ENCODE data around the gene TMEM117.

The TMEM117 gene

DNA sequence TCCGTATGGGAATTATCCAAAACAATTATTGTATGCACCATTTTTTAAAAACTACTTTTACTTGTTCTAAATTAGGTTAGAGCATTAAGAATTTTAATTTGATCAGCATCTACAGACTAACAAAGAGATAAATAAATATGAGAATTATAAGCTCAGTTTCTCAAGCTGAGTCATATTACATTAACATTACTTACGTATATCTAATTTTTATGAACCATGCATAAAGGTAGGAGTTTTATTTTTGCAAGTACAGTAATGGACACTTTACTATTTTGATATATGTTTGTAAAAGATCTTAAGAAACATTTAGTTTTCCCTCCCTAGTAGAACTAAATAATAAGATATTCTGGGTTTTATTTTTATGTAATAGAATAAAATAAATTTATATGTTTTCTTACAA lies 410.1 kb downstream of the TMEM117 start:
- no CpG with 5 or more reads among the region's 2 CpGs for WGBS, 2 donors (ENCODE audit: extremely low coverage in 2 of 2, insufficient read length in 2 of 2, insufficient replicate concordance in 1 of 2)
- H3K4me3 ChIP-seq (ENCODE audit: low read length in 2 of 2): no peak overlapping the region
- DNase-seq (ENCODE audit: low spot score): no peak
- H2AK5ac ChIP-seq (ENCODE audit: low read depth, low read length): no peak overlapping the region
- H3K18ac ChIP-seq (ENCODE audit: low read length): no peak overlapping the region
- no peaks in the 10 kb centered on the region for H3K79me1 ChIP-seq (ENCODE audit: low read depth, low read length)
- no peak overlapping the region for H2BK120ac ChIP-seq (ENCODE audit: low read depth, low read length)
- no peak overlapping the region for H3K14ac ChIP-seq (ENCODE audit: low read length)
- no peak overlapping the region for H3K4ac ChIP-seq (ENCODE audit: low read length)
- H3K9ac ChIP-seq (ENCODE audit: low read depth, low read length, poor library complexity): no peak overlapping the region
- no peak overlapping the region for H3K4me2 ChIP-seq (ENCODE audit: insufficient read depth, low read length, poor library complexity, severe bottlenecking)
- H3K23ac ChIP-seq (ENCODE audit: low read depth, low read length, poor library complexity): no peak overlapping the region
- H3K27ac ChIP-seq (replicated peaks; ENCODE audit: low read length): no peak overlapping the region
- H2BK15ac ChIP-seq (ENCODE audit: low read length): no peak overlapping the region
- peaks cover 0 to 3% of the 10 kb centered on the region in 2 donors for H3K4me1 ChIP-seq (ENCODE audit: control insufficient read depth in 2 of 2, insufficient read depth in 1 of 2, low read depth in 1 of 2, low read length in 2 of 2)
- peaks cover 0 to 2% of the 10 kb centered on the region in 2 donors for H3K9me3 ChIP-seq (replicated peaks in 1 of 2; ENCODE audit: control insufficient read depth in 2 of 2, insufficient read depth in 1 of 2, low read depth in 1 of 2, low read length in 2 of 2)
- H4K8ac ChIP-seq (ENCODE audit: low read depth, low read length): no peak overlapping the region
- no peak overlapping the region for H2BK5ac ChIP-seq (ENCODE audit: low read length)
- H2BK12ac ChIP-seq (ENCODE audit: low read length): no peak overlapping the region
- no peaks in the 10 kb centered on the region for H3K36me3 ChIP-seq (replicated peaks in 1 of 2; ENCODE audit: control insufficient read depth in 2 of 2, insufficient read depth in 2 of 2, low read length in 2 of 2)
- no peak overlapping the region for H4K91ac ChIP-seq (ENCODE audit: low read depth, low read length, poor library complexity)
- H3K27me3 ChIP-seq (ENCODE audit: control insufficient read depth in 3 of 3, insufficient read depth in 3 of 3, low read depth in 1 of 3, low read length in 3 of 3): no peaks in the 10 kb centered on the region
- no peak overlapping the region for H2AFZ ChIP-seq (ENCODE audit: low read length)

DNA sequence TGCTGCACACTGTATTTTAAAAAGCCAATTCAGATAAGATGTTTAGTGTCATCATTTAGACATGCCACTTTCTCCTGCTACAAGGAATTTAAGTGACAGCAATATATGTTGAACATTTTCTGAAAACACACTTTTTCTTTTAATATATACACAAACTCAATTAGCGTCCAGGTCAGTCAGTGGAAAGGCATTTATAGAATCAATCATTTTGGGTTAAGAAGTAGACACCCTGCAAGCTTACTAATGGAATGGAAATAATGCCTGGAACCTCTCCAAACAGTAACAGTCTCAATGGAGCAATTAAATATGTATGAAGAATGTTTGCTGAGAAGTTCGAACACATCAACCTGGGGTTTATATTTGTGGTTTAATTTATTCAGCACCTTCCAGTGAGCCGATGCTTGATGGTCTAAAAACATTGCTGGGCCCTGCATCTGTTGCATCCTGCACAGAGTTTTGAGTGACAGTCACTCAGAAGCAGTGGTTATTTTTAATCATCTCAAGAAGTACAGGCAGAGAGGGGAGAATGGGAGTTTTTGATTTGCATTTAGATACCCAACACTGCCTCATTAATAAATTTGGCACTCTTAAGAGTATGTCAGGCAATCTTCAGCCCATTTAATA lies 410.7 kb downstream of the TMEM117 start:
- Histone ChIP-seq H3K4me3 (ENCODE audit: low read length in 2 of 2) (no peak overlapping the region), H4K8ac (ENCODE audit: low read depth, low read length) (no peak overlapping the region), H3K9ac (ENCODE audit: low read depth, low read length, poor library complexity) (no peak overlapping the region), H2AK5ac (ENCODE audit: low read depth, low read length) (no peak overlapping the region), H2AFZ (ENCODE audit: low read length) (no peak overlapping the region), H3K18ac (ENCODE audit: low read length) (no peak overlapping the region), H2BK5ac (ENCODE audit: low read length) (no peak overlapping the region), H3K4me1 (ENCODE audit: control insufficient read depth in 2 of 2, insufficient read depth in 1 of 2, low read depth in 1 of 2, low read length in 2 of 2) (peaks cover 0 to 3% of the 10 kb centered on the region in 2 donors), H3K14ac (ENCODE audit: low read length) (no peak overlapping the region), H2BK12ac (ENCODE audit: low read length) (no peak overlapping the region), H3K23ac (ENCODE audit: low read depth, low read length, poor library complexity) (no peak overlapping the region), H3K9me3 (replicated peaks in 1 of 2; ENCODE audit: control insufficient read depth in 2 of 2, insufficient read depth in 1 of 2, low read depth in 1 of 2, low read length in 2 of 2) (peaks cover 0 to 2% of the 10 kb centered on the region in 2 donors), H3K36me3 (replicated peaks in 1 of 2; ENCODE audit: control insufficient read depth in 2 of 2, insufficient read depth in 2 of 2, low read length in 2 of 2) (no peaks in the 10 kb centered on the region), H3K4ac (ENCODE audit: low read length) (no peak overlapping the region), H3K27ac (replicated peaks; ENCODE audit: low read length) (no peak overlapping the region), H3K79me1 (ENCODE audit: low read depth, low read length) (no peaks in the 10 kb centered on the region), H2BK120ac (ENCODE audit: low read depth, low read length) (no peak overlapping the region), H3K27me3 (ENCODE audit: control insufficient read depth in 3 of 3, insufficient read depth in 3 of 3, low read depth in 1 of 3, low read length in 3 of 3) (no peaks in the 10 kb centered on the region), H3K4me2 (ENCODE audit: insufficient read depth, low read length, poor library complexity, severe bottlenecking) (no peak overlapping the region), H2BK15ac (ENCODE audit: low read length) (no peak overlapping the region), H4K91ac (ENCODE audit: low read depth, low read length, poor library complexity) (no peak overlapping the region)
- WGBS, 2 donors (ENCODE audit: extremely low coverage in 2 of 2, insufficient read length in 2 of 2, insufficient replicate concordance in 1 of 2): no CpG with 5 or more reads among the region's 3 CpGs
- DNase-seq (ENCODE audit: low spot score): no peak

DNA sequence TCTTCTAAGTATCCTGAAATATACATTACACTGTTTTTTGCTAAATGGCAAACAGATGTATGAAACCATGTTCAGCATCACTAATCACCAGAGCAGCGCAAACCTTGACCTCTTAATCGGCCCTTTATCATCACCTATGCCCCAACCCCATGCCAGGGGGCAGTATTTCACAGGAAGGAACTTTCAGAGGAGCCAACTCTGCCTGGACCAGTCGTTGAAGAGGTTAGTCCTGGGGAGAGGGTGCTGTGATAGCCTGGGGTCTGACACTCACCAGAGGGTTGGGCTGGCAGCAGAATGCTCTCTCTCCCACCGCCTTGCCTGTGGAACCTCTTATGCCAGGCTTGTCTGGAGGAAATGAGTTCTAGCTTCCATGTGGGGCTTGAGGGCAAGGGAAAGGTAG lies 411.7 kb downstream of the TMEM117 start:
- H3K4me1 ChIP-seq (ENCODE audit: control insufficient read depth in 2 of 2, insufficient read depth in 1 of 2, low read depth in 1 of 2, low read length in 2 of 2): peaks cover 0 to 3% of the 10 kb centered on the region in 2 donors
- no peak overlapping the region for H2AK5ac ChIP-seq (ENCODE audit: low read depth, low read length)
- no peak for DNase-seq (ENCODE audit: low spot score)
- no CpG with 5 or more reads among the region's 4 CpGs for WGBS, 2 donors (ENCODE audit: extremely low coverage in 2 of 2, insufficient read length in 2 of 2, insufficient replicate concordance in 1 of 2)
- no peak overlapping the region for H2BK15ac ChIP-seq (ENCODE audit: low read length)
- peak overlapping the region; percentile 23 for H3K23ac ChIP-seq (ENCODE audit: low read depth, low read length, poor library complexity)
- H2AFZ ChIP-seq (ENCODE audit: low read length): no peak overlapping the region
- no peak overlapping the region for H2BK12ac ChIP-seq (ENCODE audit: low read length)
- H3K4me3 ChIP-seq (ENCODE audit: low read length in 2 of 2): no peak overlapping the region
- H3K14ac ChIP-seq (ENCODE audit: low read length): peak overlapping the region; percentile 65
- H3K18ac ChIP-seq (ENCODE audit: low read length): peak overlapping the region; percentile 88
- H2BK120ac ChIP-seq (ENCODE audit: low read depth, low read length): no peak overlapping the region
- peak overlapping the region; percentile 56 for H4K8ac ChIP-seq (ENCODE audit: low read depth, low read length)
- H3K9me3 ChIP-seq (replicated peaks in 1 of 2; ENCODE audit: control insufficient read depth in 2 of 2, insufficient read depth in 1 of 2, low read depth in 1 of 2, low read length in 2 of 2): peaks cover 0 to 2% of the 10 kb centered on the region in 2 donors
- no peaks in the 10 kb centered on the region for H3K36me3 ChIP-seq (replicated peaks in 1 of 2; ENCODE audit: control insufficient read depth in 2 of 2, insufficient read depth in 2 of 2, low read length in 2 of 2)
- H4K91ac ChIP-seq (ENCODE audit: low read depth, low read length, poor library complexity): no peak overlapping the region
- no peak overlapping the region for H3K27ac ChIP-seq (replicated peaks; ENCODE audit: low read length)
- H3K4ac ChIP-seq (ENCODE audit: low read length): no peak overlapping the region
- H2BK5ac ChIP-seq (ENCODE audit: low read length): no peak overlapping the region
- H3K27me3 ChIP-seq (ENCODE audit: control insufficient read depth in 3 of 3, insufficient read depth in 3 of 3, low read depth in 1 of 3, low read length in 3 of 3): no peaks in the 10 kb centered on the region
- no peak overlapping the region for H3K9ac ChIP-seq (ENCODE audit: low read depth, low read length, poor library complexity)
- no peak overlapping the region for H3K4me2 ChIP-seq (ENCODE audit: insufficient read depth, low read length, poor library complexity, severe bottlenecking)
- H3K79me1 ChIP-seq (ENCODE audit: low read depth, low read length): no peaks in the 10 kb centered on the region

GRCh38 chr12:44248436-44248835 lies 412.6 kb downstream of the TMEM117 start:
- Histone ChIP-seq H2BK120ac (ENCODE audit: low read depth, low read length) (no peak overlapping the region), H3K9ac (ENCODE audit: low read depth, low read length, poor library complexity) (no peak overlapping the region), H3K4ac (ENCODE audit: low read length) (no peak overlapping the region), H2BK5ac (ENCODE audit: low read length) (no peak overlapping the region), H3K4me1 (ENCODE audit: control insufficient read depth in 2 of 2, insufficient read depth in 1 of 2, low read depth in 1 of 2, low read length in 2 of 2) (peaks cover 0 to 3% of the 10 kb centered on the region in 2 donors), H3K36me3 (replicated peaks in 1 of 2; ENCODE audit: control insufficient read depth in 2 of 2, insufficient read depth in 2 of 2, low read length in 2 of 2) (no peaks in the 10 kb centered on the region), H2BK12ac (ENCODE audit: low read length) (no peak overlapping the region), H2AFZ (ENCODE audit: low read length) (no peak overlapping the region), H3K4me2 (ENCODE audit: insufficient read depth, low read length, poor library complexity, severe bottlenecking) (no peak overlapping the region), H3K4me3 (ENCODE audit: low read length in 2 of 2) (no peak overlapping the region), H3K79me1 (ENCODE audit: low read depth, low read length) (no peaks in the 10 kb centered on the region), H3K27ac (replicated peaks; ENCODE audit: low read length) (no peak overlapping the region), H2BK15ac (ENCODE audit: low read length) (no peak overlapping the region), H3K9me3 (replicated peaks in 1 of 2; ENCODE audit: control insufficient read depth in 2 of 2, insufficient read depth in 1 of 2, low read depth in 1 of 2, low read length in 2 of 2) (peaks cover 0 to 2% of the 10 kb centered on the region in 2 donors), H2AK5ac (ENCODE audit: low read depth, low read length) (no peak overlapping the region), H3K23ac (ENCODE audit: low read depth, low read length, poor library complexity) (no peak overlapping the region), H3K18ac (ENCODE audit: low read length) (no peak overlapping the region), H4K8ac (ENCODE audit: low read depth, low read length) (no peak overlapping the region), H3K27me3 (ENCODE audit: control insufficient read depth in 3 of 3, insufficient read depth in 3 of 3, low read depth in 1 of 3, low read length in 3 of 3) (no peaks in the 10 kb centered on the region), H3K14ac (ENCODE audit: low read length) (no peak overlapping the region), H4K91ac (ENCODE audit: low read depth, low read length, poor library complexity) (no peak overlapping the region)
- no CpG with 5 or more reads among the region's 4 CpGs for WGBS, 2 donors (ENCODE audit: extremely low coverage in 2 of 2, insufficient read length in 2 of 2, insufficient replicate concordance in 1 of 2)
- no peak for DNase-seq (ENCODE audit: low spot score)
